ENCODE measurements around the gene TMEM120A.

GRCh38 chr7:76011442-76011861 is 17.1 kb upstream of the TMEM120A start:
- TF ChIP-seq CTCF (conservative IDR thresholded peaks at IDR 0.05; ENCODE audit: low read length) = no peak
- TF ChIP-seq EZH2phosphoT487 (IDR thresholded peaks at IDR 0.05; ENCODE audit: borderline replicate concordance, low read depth, low read length) = no peak

All from OCI-LY7 (cell line).